ENCODE data around the gene FAM237A.

The FAM237A gene

DNA sequence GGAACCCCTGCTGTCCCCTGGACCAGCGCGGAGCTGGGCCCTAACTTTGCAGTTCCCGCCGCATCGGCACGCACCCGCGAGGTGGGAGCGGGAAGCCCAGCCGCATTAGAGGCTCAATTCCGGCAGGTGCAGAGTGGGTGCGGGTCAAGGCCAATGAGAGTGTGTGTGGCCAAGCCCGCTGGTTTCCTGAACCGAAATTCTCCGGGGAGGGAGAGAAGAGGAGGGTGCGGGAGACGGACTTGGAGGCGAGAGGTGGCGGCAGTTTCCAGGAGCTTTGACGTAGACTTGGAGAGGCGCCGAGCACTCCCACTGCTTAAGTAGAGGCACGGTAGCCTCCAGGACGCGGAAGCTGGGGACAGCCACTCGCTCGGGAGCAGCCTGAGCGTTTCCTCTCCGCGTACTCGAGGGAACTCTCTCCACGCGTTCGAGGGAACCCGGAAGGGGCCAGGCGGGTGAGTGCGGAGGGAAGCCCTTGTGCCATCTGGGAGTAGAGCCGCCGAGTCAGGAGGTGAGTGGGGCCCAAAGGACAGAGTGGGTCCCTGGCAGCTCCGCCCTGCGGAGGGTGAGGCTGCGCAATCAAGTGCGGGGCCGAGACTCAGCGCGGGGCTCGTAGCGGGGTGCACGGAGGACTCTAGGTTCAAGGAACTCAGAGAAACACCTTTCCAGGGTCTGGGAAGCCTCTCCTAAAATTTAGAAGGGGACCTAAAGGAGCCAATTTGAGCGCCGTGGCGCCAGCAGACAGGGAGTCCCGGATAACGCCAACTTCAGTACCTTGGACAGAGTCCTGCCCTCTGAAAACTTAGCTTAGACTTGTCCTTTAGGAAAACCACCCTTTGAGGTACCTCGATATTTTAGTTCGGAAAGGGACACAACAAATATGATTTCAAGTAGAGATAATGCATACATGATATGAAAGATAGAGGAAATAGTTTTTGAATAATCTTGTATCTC is at the start of gene FAM237A:
FAM237A (plus strand) TSS at position 413 of the 951 bp plus-strand sequence. CDS start 1,750 bp downstream, outside the sequence.
- DNase-seq = peak in 1 of 6 experiments; percentile 7

DNA sequence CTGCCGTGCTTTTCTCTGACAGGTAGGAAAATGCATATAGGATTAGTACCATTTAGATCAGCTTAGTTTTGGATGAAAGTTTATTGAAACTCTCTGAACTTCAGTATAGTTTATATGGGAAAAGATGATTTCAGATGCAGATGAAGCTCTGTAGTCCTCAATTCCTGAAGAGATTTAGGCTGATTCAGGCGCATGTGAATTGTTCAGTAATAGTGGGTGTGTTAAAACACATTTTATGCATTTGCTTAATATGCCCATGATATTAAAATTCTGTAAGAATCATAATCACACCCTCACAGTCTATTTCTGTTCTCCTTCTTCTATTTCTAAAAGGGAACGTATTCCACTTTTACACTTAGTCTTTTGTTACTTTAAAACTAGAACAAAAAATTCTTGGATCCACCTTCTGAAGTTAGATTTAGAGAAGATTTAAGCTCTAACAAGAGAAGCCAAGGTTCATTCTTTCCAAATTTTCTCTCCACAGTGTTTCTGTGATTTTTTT is 44.5 kb upstream of the FAM237A start:
- DNase-seq = no peak

DNA sequence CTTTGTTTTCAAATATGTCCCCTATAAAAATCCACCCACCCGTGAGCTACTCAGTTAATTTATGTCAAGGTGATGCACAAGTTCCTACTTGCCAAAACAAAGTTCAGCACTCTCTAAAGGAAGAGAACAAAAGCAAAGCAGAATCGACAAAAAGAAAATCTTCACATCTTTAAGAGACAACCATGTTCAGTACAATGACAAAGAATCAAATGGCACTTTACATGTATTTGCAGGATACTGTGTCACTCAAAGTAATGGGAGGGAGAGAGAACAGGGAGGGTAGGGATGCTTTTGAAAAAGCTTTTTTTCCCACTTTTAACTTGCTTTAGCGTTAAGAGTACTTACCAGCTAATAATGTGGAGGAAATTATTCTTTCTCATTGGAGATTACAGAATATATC is 39.0 kb upstream of the FAM237A start:
- DNase-seq = no peak

DNA sequence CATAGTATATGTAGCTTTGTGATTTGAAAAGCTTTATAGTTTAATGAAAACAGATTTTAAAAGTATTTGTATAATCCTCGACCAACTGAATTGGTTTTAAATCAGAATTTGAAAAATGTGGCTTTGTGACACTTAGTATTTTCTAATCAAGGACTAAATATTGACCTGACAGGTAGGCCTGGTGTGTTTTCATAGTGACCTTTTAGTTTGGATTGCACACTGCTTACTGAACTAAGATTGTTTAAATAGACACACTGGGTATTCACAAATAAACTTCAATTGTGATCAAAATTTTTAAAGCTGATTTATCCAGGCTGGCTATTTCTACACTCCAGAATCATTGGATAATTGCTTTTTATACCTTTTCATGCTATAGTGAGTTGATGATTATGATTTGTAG is 31.8 kb upstream of the FAM237A start:
- no peak for DNase-seq

DNA sequence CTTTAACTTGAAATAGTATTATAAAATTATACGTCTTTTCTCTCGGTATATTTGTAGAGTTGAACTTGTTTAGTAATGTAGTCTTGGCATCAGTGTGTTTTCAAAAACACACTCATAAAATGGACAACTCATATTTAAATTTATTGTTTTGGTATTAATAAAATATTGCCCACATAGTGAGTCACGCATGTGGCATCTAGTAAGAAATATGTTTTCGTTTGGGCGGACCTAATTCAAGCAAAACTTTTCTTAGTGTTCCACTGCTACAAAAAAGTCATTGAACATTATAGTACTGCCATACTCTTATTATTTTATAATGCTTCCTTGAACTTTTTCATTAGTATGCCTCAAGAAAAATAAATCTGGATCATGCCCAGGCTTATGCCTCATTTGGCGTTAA is 31.1 kb upstream of the FAM237A start:
- no peak for DNase-seq

DNA sequence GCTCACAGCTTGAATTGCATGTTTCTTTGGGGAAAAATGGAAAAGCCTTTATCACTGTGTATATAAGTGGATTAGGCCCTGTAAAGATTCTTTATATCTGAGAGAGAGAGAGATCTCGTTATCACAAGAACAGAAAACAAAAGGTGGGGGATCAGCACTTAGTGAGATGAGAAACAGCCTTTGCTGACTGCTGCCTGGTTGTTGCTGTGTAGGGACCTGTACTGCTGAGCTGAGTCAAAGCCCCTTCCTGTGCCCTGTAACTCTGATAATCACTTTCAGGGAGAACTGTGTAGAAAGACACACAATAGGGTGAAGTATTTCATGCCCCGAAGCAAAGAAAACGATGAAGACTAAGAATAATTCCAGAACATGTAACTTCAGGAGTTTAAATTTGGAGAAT is 30.6 kb upstream of the FAM237A start:
- DNase-seq = no peak

DNA sequence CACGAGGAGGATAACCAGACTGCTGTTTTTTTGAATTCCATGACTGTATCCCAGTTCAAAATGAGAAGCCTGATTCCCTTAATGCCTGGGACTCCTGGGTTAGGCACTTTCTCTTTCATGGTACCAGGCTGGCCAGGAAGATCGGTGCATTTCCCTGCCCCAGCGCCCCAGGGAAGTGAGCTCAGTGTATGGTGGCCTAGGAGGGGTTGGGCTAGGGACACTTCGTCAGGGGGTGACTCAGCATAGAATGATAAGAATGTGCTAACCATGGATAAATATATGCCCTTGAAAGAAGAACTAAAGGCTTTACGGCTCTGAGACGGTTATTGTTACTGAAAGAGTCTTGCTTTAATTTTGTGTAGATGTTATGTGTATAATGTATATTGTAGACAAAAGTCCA is 27.5 kb upstream of the FAM237A start:
- DNase-seq = no peak

DNA sequence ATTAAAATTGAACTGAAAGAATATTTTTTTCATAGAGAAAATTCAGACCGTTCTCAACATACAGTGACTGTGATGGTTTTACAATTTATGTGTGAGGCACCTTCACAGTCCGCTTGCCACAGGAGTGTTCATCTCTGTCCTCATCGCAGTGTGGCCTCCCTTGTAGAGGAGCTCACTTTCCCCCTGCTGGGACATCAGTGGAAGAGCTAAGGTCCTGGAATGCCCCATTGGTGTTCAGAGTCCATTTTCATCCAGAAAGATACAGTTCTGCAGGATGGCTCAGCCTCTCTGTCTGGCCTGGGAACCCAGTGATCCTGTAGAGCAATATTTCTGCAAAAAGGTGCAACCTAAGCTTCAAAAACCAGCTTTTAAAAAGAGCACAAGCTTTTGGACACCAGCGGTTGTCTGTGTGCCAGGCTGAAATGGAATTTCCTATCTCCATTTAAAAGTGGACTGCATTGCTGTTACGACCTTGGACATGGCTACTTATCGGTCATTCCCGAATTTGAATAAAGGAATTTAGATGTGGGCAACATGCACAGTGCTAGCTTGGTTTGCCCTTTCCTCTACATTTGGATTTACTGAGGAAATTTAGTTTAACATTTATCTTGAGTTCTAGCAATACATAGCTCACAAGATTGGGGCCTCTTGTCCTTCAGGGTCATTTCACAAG is 26.7 kb upstream of the FAM237A start:
- no peak for DNase-seq

DNA sequence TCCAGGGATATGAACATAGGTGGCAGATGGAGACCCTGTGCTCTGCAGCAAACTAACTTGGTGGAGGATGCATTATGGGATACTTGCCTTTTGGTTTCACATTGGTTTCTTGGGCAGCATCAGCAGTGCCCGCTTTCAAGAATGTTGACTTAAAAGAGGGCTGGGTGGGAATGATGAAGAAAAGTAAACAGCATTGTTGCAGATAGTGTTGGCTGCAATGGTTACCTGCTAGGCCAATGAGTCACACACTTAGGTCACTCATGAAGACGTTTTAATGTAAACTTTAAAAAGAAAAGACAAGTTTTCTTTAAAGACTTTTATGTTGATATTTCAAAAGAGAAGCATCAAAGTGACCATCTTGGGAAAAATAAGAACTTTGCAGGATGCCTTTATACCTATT is 26.1 kb upstream of the FAM237A start:
- no peak for DNase-seq

DNA sequence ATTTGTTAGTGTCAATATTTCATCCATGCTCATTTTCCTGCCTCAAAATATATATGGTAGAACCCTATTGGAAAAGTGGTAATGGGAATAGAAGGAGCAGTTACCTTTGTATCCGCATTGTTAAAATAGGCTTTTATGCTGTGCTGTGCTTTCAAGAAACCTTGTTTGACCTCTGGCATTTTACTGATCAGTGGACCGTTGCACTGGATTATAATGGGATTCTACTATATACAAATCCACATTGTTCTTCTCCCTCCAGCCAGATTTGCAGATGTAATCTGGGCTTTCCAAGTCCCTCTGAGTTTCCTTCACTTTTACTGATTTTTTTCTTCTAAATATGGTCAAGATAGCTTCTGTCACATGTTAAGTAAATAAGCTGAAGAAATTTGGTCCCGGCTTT is 23.3 kb upstream of the FAM237A start:
- DNase-seq = no peak

DNA sequence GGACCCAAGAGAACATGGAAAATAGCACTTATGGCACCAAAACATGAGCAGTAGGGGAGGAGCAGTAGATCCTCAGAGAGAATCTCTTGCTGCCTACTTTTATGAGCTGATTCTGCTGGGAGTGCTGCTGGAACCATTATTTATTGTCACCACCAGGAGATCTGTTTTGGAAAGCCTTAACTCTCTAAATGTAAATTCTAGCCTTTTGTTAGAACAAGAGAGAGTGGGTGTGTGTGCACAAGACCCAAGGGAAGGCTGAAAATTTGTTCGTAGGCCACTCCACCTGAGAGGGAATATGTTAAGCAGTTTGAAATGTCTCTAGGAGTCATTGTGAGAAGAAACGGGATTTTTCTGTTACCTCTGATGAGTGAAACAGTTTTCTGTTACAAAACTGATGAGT is 16.2 kb upstream of the FAM237A start:
- DNase-seq = no peak

DNA sequence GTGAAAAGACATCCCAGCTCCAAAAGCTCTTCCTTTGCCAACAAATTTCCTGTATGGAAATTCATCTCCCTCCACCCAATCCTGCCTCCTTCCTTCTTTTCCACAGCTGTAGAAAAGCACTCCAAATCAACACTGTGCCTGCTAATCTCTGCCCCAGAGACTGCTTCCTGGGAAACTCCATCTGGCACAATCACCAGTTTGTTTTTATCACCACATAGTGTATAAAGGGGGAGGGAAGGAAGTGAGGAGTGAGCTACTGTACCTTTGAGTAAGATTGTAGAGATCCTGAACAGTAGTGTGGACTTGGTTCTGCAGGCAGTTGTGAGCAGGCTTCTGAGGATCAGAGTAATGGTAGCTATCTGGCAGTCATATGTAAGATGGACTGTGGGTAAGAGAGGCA is 14.7 kb upstream of the FAM237A start:
- no peak for DNase-seq

DNA sequence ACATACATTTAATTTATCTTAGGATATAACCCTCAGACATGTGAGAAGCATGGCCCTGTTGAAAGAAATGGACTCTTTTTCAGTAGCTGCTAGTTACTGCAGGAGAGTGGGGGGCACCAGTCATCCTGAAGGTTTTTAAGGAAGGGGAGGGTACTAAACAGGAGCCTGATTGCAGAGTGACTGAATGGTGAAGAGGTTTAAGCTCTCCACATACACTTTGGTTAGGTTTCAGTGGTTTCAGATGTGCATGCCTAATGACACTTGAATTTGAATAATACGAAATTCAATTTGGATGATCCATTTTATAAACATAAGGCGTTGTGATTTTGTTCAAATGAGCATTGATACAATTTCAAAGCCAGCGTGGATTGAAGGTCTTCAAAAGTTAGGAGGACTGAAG is 10.9 kb upstream of the FAM237A start:
- no peak for DNase-seq

DNA sequence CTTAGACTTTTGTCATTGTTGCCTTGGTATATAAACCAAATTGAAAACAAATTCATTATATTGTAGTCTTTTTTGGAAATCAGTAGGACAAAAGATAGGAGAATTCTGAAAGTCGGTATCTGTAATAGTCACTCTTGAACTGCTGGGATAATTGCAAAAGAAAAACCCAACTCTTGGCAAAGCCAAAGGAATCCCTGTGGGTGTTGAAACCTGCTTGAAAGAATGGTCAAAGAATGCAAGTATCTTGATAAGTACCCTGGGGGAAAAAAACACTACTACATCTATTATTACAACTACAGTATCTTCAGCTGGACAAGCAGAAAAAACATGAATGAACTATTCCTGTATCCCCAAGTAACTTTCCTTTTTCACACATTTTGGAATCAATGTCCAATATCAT is 7.3 kb upstream of the FAM237A start:
- no peak for DNase-seq

DNA sequence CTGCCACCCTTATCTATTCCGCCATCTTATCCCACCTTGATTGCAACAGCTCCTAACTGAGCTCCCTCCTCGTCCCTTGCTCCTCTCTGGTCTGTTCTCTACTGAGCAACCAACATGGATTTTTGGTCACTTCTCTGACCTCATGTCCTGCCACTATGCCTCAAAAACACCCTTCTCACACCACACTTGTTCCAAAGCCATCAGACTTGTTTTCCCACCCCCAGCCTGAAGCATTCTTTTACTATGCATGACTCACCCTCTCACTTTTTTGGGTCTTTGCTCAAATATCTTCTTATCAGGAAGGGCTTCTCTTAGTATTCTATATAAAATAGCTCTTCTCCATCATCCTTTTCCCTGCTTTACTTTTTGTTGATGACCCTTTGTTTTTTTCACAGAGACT is 2.7 kb upstream of the FAM237A start:
- no peak for DNase-seq

DNA sequence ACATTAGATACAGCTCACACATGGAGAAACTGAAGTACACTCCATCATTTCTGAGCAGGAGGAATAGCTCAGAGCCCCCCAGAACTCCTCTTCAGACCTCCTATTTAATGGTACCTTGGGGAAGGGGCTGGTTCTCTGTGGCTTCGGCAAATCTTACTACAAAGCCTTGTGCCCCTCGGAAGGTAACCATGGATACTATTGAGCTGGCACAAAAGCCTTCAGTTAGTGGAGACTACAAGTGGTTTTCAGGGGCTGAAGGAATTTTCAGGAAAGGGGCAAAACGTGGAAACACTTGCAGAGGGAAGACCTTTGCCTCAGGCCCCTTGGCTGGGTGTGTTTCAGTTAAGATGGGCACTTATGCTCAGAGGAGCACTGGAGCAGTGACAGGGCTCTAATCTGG is 1.1 kb upstream of the FAM237A start:
- no peak for DNase-seq

DNA sequence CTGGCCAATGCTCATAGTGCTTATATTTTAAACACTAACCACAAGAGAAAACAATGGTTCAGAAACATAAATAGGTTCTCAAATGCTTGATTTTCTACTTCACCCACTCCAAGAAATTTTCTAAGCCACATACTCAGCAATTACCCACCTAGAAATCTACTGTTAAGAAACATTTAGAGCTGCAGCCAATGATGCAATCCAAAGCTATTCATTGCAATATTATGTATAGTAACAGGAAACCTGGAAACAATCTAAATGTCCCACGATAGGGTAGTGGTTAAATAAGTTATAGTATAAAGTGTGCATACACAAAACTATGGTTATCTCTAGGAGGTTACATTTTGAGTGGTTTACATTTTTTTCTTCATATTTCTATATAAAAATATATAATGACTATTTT is 5.7 kb downstream of the FAM237A start:
- no peak for DNase-seq

DNA sequence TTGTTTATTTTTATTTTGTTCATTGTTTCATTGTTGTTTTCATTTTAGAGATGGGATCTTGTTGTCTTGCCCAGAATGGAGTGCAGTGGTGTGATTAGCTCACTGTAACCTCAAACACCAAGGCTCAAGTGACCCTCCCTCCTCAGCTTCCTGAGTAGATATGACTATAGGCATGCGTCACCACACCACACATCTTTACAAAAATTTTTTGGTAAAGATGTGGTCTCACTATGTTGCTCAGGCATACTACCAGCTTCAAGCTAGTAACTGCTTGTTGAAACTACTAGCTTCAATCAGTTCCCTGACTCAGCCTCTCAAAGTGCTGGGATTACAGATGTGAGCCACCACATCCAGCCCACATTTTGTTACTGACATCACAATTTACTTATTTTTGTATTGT is 14.8 kb downstream of the FAM237A start:
- no peak for DNase-seq

DNA sequence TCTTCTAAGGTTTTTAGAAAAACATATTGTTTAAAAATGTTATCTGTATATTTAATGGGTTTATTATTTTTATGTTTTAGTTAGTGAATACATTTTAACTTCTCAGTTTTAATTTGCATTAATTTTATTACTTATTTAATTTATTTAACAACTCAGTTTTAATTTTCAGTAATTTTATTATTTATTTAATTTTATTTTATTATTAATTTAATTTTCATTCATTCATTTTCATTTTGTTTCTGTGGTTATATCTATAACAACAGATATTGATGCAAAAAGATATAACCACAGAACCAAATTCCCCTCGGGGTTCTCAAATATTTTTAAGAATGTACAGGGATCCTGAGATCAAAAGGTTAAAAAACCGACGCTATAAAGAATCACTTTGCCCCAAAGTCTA is 23.0 kb downstream of the FAM237A start:
- DNase-seq = no peak

DNA sequence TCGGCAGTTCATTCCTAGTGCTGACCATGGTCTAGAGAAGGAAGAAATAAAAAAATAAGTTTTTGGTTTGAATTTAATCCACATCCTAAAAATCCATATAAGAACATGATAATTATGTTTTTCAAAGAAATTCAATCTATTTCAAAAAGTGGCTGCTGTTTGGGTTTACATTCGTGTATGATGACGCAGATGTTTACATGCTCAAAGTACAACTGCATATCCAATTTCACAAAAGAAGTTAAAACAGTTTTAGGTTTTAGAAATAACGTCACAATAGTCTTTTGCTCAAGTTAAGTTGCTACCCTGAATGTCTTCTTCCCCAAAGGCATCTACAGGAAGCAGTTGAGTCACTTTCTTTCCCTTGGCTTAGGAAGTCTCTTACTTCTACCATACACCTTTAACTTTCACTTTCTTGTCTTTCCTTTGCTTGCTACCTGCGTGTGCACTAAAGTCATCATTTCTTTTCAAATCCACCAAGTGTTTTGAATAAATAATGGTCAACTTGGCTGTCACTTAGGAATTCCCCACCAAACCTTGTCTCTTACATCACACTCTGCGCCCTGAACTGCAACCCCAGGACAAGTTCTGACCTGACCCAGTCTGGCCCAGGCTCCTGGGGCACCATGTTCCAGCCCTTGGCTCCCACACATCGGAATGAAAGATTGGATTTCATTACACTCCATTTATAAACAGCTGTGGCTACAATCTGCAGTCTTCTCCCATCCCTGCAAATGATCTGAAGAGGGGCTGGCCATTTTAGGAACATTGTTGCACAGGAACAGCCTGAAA is 28.4 kb downstream of the FAM237A start:
- DNase-seq = no peak

DNA sequence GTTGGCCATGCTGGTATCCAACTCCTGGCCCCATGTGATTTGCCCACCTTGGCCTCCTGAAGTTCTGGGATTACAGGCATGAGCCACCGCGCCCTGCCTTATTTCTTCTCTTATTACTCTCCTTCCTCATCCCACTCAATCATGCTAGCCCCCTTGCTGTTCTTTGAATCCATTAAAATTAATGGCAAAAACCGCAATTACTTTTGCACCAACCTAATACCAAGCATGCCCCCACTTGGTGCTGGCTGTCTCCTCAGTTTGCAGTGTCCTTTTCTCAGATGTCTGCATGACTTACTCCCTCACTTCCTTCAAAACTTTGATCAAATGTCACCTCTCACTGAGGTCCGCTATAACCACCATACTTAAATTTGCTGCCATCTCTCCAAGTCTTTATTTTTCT is 41.3 kb downstream of the FAM237A start:
- no peak for DNase-seq

DNA sequence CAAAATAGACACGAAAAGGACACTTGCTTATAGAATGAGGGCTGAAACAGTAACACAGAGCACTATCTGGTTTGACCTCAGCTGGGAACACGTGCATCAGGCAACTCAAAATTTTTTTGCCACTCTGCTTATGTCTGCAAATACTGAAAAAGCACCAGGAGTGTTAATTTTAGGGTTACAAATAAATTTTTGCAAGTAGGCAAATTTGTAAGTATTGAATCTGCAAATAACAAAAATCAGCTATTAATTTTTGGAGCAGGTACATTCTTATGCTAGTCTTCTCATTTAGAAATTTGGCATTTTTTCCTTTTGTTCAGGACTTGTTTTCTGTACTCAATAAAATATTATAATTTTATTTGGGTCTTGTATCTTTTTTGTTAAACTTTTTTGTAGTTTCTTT is 46.2 kb downstream of the FAM237A start:
- no peak for DNase-seq

DNA sequence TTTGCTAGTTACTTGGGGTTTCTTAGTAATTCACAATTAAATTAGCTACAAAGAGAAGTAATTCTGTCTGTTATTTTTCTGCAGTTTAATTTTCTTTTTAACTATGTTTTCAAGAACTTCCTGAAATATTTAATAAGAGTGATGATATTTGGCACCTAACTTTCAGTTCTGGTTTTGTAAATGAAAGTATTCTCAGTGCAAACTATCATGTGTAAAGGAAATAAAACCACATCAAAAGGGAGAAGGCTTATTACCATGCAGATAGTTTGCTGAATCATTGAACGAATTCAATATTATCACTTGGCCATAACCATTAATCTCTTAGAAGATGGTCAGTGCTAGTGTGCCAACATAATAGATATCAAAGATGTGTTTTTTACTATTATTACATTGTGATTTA is 46.7 kb downstream of the FAM237A start:
- no peak for DNase-seq

Measured in stimulated activated naive CD4-positive, alpha-beta T cell (primary cell).